ENCODE measurements around the gene NUDT1. TPM values are rescaled to one million over a fixed set of nuclear protein-coding genes. Genes with fewer than 3 reads are reported as not detected.

The NUDT1 gene
- total RNA-seq, 1 experiment from 2014 or later = 100 TPM

DNA sequence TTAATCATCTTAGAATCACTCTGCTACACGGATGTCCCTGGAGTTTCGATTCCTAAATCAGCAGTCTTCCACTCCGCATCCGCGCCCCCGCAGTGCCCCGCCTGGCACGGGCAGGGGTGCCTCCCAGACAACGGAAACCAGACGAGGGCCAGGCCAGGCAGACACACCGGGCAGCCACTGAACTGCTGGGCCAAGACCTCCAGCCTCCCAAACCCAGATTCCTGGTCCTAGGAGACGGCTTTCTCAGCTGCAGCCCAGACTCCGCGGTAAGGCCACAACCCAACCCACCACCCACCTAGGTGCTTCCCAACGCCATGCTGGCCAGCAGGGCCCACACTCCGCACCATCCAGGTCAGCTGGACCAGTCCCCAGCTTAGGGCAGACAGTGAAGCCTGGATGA, 42.5 kb upstream of the NUDT1 start (continued):
- TF ChIP-seq, protein P1, sequence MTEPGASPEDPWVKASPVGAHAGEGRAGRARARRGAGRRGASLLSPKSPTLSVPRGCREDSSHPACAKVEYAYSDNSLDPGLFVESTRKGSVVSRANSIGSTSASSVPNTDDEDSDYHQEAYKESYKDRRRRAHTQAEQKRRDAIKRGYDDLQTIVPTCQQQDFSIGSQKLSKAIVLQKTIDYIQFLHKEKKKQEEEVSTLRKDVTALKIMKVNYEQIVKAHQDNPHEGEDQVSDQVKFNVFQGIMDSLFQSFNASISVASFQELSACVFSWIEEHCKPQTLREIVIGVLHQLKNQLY (CRISPR knock-in tag; IDR thresholded peaks at IDR 0.05) = no peak
- TF ChIP-seq, protein P2, sequence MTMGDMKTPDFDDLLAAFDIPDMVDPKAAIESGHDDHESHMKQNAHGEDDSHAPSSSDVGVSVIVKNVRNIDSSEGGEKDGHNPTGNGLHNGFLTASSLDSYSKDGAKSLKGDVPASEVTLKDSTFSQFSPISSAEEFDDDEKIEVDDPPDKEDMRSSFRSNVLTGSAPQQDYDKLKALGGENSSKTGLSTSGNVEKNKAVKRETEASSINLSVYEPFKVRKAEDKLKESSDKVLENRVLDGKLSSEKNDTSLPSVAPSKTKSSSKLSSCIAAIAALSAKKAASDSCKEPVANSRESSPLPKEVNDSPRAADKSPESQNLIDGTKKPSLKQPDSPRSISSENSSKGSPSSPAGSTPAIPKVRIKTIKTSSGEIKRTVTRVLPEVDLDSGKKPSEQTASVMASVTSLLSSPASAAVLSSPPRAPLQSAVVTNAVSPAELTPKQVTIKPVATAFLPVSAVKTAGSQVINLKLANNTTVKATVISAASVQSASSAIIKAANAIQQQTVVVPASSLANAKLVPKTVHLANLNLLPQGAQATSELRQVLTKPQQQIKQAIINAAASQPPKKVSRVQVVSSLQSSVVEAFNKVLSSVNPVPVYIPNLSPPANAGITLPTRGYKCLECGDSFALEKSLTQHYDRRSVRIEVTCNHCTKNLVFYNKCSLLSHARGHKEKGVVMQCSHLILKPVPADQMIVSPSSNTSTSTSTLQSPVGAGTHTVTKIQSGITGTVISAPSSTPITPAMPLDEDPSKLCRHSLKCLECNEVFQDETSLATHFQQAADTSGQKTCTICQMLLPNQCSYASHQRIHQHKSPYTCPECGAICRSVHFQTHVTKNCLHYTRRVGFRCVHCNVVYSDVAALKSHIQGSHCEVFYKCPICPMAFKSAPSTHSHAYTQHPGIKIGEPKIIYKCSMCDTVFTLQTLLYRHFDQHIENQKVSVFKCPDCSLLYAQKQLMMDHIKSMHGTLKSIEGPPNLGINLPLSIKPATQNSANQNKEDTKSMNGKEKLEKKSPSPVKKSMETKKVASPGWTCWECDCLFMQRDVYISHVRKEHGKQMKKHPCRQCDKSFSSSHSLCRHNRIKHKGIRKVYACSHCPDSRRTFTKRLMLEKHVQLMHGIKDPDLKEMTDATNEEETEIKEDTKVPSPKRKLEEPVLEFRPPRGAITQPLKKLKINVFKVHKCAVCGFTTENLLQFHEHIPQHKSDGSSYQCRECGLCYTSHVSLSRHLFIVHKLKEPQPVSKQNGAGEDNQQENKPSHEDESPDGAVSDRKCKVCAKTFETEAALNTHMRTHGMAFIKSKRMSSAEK (CRISPR knock-in tag; IDR thresholded peaks at IDR 0.05; ENCODE audit: borderline replicate concordance) = no peak
- TF ChIP-seq, protein P3, sequence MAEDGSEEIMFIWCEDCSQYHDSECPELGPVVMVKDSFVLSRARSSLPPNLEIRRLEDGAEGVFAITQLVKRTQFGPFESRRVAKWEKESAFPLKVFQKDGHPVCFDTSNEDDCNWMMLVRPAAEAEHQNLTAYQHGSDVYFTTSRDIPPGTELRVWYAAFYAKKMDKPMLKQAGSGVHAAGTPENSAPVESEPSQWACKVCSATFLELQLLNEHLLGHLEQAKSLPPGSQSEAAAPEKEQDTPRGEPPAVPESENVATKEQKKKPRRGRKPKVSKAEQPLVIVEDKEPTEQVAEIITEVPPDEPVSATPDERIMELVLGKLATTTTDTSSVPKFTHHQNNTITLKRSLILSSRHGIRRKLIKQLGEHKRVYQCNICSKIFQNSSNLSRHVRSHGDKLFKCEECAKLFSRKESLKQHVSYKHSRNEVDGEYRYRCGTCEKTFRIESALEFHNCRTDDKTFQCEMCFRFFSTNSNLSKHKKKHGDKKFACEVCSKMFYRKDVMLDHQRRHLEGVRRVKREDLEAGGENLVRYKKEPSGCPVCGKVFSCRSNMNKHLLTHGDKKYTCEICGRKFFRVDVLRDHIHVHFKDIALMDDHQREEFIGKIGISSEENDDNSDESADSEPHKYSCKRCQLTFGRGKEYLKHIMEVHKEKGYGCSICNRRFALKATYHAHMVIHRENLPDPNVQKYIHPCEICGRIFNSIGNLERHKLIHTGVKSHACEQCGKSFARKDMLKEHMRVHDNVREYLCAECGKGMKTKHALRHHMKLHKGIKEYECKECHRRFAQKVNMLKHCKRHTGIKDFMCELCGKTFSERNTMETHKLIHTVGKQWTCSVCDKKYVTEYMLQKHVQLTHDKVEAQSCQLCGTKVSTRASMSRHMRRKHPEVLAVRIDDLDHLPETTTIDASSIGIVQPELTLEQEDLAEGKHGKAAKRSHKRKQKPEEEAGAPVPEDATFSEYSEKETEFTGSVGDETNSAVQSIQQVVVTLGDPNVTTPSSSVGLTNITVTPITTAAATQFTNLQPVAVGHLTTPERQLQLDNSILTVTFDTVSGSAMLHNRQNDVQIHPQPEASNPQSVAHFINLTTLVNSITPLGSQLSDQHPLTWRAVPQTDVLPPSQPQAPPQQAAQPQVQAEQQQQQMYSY (CRISPR knock-in tag; IDR thresholded peaks at IDR 0.05) = no peak
- TF ChIP-seq TCF7 (CRISPR knock-in tag; IDR thresholded peaks at IDR 0.05; ENCODE audit: low read depth) (no peak), FOXK1 (CRISPR knock-in tag; IDR thresholded peaks at IDR 0.05) (no peak), KAT7 (CRISPR knock-in tag; IDR thresholded peaks at IDR 0.05; ENCODE audit: borderline replicate concordance) (no peak)
- TF ChIP-seq, protein P4, sequence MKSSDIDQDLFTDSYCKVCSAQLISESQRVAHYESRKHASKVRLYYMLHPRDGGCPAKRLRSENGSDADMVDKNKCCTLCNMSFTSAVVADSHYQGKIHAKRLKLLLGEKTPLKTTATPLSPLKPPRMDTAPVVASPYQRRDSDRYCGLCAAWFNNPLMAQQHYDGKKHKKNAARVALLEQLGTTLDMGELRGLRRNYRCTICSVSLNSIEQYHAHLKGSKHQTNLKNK (CRISPR knock-in tag; IDR thresholded peaks at IDR 0.05) = no peak
- TF ChIP-seq, protein P5, sequence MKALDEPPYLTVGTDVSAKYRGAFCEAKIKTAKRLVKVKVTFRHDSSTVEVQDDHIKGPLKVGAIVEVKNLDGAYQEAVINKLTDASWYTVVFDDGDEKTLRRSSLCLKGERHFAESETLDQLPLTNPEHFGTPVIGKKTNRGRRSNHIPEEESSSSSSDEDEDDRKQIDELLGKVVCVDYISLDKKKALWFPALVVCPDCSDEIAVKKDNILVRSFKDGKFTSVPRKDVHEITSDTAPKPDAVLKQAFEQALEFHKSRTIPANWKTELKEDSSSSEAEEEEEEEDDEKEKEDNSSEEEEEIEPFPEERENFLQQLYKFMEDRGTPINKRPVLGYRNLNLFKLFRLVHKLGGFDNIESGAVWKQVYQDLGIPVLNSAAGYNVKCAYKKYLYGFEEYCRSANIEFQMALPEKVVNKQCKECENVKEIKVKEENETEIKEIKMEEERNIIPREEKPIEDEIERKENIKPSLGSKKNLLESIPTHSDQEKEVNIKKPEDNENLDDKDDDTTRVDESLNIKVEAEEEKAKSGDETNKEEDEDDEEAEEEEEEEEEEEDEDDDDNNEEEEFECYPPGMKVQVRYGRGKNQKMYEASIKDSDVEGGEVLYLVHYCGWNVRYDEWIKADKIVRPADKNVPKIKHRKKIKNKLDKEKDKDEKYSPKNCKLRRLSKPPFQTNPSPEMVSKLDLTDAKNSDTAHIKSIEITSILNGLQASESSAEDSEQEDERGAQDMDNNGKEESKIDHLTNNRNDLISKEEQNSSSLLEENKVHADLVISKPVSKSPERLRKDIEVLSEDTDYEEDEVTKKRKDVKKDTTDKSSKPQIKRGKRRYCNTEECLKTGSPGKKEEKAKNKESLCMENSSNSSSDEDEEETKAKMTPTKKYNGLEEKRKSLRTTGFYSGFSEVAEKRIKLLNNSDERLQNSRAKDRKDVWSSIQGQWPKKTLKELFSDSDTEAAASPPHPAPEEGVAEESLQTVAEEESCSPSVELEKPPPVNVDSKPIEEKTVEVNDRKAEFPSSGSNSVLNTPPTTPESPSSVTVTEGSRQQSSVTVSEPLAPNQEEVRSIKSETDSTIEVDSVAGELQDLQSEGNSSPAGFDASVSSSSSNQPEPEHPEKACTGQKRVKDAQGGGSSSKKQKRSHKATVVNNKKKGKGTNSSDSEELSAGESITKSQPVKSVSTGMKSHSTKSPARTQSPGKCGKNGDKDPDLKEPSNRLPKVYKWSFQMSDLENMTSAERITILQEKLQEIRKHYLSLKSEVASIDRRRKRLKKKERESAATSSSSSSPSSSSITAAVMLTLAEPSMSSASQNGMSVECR (CRISPR knock-in tag; IDR thresholded peaks at IDR 0.05; ENCODE audit: borderline replicate concordance) = no peak
- TF ChIP-seq, protein P6, sequence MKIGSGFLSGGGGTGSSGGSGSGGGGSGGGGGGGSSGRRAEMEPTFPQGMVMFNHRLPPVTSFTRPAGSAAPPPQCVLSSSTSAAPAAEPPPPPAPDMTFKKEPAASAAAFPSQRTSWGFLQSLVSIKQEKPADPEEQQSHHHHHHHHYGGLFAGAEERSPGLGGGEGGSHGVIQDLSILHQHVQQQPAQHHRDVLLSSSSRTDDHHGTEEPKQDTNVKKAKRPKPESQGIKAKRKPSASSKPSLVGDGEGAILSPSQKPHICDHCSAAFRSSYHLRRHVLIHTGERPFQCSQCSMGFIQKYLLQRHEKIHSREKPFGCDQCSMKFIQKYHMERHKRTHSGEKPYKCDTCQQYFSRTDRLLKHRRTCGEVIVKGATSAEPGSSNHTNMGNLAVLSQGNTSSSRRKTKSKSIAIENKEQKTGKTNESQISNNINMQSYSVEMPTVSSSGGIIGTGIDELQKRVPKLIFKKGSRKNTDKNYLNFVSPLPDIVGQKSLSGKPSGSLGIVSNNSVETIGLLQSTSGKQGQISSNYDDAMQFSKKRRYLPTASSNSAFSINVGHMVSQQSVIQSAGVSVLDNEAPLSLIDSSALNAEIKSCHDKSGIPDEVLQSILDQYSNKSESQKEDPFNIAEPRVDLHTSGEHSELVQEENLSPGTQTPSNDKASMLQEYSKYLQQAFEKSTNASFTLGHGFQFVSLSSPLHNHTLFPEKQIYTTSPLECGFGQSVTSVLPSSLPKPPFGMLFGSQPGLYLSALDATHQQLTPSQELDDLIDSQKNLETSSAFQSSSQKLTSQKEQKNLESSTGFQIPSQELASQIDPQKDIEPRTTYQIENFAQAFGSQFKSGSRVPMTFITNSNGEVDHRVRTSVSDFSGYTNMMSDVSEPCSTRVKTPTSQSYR (CRISPR knock-in tag; IDR thresholded peaks at IDR 0.05) = no peak
- TF ChIP-seq, protein P7, sequence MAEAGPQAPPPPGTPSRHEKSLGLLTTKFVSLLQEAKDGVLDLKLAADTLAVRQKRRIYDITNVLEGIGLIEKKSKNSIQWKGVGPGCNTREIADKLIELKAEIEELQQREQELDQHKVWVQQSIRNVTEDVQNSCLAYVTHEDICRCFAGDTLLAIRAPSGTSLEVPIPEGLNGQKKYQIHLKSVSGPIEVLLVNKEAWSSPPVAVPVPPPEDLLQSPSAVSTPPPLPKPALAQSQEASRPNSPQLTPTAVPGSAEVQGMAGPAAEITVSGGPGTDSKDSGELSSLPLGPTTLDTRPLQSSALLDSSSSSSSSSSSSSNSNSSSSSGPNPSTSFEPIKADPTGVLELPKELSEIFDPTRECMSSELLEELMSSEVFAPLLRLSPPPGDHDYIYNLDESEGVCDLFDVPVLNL (CRISPR knock-in tag; IDR thresholded peaks at IDR 0.05; ENCODE audit: borderline replicate concordance, low read depth) = no peak
